ENCODE data around the gene MSH5.

MSH5 gene

DNA sequence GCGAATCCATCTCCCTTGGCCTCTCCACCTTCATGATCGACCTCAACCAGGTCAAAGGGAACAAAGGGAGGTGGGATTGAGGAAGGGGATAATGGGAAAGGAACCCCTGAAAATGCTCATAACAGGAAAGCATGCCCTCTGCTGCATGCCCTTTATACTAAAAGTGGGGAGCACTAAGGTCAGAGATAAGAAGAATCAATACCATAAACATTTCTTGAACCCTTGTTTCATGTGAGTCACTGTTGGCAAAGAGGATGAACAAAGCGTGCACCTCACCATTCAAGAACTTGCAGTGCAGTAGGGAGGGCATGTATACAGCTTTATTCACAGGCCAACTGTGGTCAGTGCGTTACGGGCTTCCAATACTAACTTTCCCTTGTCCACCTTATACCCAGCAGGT, 21.0 kb downstream of the MSH5 start:
- no peak for DNase-seq (ENCODE audit: low spot score)

DNA sequence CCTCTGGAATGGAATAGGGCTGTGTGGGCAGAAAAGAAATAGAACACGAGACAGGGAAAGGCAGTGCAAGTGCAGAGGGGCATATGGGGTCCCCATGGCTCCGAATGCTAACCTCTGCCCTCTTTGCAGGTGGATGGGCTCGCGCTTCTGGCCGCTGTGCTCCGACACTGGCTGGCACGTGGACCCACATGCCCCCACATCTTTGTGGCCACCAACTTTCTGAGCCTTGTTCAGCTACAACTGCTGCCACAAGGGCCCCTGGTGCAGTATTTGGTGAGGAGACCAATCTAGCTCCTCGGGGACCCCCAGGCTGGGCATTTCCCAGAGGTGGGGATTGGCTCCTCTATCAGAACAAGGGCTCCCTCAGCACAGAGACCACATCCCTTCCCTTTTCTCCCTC, 21.5 kb downstream of the MSH5 start:
- no peak for DNase-seq (ENCODE audit: low spot score)

DNA sequence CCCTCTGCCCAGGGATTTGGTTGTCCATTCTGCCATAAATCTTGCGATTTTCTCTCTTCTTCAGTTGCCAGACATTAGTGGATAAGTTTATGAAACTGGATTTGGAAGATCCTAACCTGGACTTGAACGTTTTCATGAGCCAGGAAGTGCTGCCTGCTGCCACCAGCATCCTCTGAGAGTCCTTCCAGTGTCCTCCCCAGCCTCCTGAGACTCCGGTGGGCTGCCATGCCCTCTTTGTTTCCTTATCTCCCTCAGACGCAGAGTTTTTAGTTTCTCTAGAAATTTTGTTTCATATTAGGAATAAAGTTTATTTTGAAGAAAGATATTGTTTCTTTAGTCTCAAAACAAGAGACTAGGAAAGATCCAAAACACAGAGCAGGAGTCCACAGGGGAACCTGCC, 22.6 kb downstream of the MSH5 start, which contains the start of gene SAPCD1:
TSS of gene SAPCD1 (plus strand) at position 301 of the 400 bp plus-strand sequence. CDS start 399 bp downstream, outside the sequence.
- no peak for DNase-seq (ENCODE audit: low spot score)

- DNase-seq (ENCODE audit: low spot score): no peak
These were observed 23.2 kb downstream of the MSH5 start for GRCh38 chr6:31762878-31763618.

GRCh38 chr6:31763619-31763940, 23.8 kb downstream of the MSH5 start:
- no peak for DNase-seq (ENCODE audit: low spot score)

DNA sequence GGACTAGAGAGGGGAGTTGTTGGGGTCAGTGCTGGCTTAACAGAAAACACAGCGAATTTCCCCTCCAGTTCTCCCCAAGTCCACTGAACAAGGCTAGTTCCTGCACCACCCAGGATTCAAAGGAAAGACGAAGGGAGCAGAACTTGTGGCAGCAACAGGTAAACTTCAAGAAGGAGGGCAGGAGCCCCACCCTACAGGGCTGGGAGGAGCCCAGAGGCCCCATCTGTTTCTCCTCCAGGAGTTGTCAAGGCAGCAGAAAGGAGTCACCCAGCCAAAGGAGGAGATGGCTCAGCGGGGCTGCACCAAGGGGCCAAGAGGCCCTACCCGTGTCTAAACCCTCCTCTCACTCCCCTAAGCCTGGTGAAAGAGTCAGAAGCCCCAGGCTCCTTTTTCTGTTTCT, 24.4 kb downstream of the MSH5 start:
- no peak for DNase-seq (ENCODE audit: low spot score)

GRCh38 chr6:31765559-31765909, 25.7 kb downstream of the MSH5 start:
- DNase-seq (ENCODE audit: low spot score): no peak

DNA sequence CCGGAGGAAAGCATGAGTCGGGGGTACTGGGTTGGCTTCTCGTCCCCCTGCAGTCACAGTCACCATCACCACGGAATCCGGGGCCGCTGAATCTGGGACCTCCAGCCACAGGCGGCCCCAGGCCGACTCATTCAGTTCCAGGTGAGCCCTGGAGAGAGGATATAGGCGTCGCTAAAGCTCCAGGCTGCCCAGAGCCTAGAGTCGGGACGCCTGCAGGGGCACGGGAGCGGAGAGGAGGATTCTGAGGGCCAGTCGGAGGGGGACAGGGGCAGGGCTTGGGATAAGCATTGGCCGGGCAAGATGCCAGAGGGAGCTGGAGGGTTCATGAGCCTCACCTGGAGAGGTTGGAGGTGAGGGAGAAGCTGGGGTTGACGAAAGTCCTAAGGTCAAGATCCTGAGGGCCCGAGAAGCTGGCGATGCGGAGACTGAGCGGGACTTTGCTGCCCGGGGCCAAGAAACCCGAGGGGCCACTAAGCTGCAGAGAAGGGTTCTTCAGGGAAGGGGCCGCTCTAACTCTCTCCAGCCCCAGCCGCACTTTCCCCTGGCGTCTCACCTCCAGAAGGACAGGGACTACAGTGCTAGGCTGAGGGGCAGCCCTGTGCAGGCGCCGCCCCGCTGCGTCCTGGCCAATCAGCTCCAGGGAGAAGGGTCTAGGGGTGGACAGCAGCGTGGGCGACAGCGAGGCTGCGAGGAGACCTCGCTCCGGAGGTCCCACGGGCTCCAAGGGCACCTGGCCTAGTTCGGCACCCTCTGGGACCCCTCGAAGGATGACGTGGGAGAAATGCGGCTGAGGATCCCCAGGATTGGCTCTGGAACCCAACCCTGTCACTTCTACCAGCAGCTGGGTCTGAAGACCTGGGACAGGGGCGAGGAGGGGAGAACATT, 26.3 kb downstream of the MSH5 start:
- no peak for DNase-seq (ENCODE audit: low spot score)

GRCh38 chr6:31767096-31767645, 27.4 kb downstream of the MSH5 start:
- DNase-seq (ENCODE audit: low spot score): no peak

DNA sequence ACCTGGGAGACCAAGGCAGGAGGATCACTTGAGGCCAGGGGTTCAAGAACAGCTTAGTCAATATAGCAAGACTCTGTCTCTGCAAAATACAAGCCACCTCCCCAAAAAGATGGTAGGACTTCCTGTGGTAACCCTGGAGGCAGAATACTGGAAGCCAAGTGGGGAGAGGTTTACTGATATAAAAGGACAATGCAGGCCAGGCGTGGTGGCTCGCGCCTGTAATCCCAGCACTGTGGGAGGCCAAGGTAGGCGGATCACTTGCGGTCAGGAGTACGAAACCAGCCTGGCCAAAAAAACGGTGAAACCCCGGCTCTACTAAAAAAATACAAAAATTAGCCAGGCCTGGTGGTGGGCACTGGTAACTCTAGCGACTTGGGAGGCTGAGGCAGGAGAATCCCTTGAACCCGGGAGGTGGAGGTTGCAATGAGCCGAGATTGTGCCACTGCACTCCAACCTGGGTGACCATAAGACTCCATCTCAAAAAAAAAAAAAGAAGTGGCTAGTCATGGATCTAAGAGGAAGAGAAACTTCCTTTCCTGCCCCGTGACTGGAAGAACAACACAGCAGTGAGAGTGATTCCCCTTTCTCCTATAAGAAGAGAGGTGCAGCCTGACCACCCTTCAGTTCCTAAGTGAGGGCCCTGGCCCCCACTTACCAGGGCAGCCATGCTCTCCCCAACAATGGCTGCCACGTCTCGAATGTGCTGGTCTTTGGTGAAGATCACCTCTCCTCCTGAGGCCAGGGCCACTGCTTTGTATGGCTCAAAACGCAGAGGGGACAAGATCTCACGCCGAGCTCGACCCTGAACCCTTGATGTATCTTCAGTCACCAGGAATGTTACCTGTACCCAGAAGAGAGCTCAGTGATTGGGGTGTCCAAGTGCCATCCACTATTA, 28.8 kb downstream of the MSH5 start:
- DNase-seq (ENCODE audit: low spot score): no peak

DNA sequence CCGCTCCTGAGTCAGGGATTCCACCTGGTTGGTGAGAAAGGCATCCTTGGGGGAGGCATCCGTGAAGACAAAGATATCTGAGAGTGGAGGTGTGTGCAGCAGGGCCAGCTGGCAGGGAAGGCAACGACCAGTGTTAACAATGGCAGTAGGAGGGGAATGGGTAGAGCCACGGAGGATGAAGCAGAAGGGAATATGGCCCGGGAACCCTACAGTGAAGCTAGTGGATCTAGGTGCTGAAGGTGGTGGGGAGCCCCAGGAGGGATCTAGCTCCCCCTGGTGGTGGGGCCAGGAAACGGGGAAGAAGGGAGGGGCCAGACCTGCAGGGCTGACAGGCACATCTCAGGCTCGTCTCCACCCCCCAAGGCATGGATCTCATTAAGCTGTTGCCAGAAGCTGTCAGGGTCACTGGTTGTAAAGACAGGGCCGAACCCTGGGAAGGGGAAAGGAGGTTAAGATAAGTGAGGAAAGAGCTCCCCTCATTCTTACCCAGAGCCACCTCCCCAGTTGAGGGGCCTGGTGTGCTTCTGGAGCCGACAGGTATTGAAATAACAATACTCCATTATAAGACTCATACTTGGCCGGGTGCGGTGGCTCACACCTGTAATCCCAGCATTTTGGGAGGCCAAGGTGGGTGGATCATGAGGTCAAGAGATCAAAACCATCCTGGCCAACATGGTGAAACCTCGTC, 30.0 kb downstream of the MSH5 start:
- peak; percentile 93 for DNase-seq (ENCODE audit: low spot score)

DNA sequence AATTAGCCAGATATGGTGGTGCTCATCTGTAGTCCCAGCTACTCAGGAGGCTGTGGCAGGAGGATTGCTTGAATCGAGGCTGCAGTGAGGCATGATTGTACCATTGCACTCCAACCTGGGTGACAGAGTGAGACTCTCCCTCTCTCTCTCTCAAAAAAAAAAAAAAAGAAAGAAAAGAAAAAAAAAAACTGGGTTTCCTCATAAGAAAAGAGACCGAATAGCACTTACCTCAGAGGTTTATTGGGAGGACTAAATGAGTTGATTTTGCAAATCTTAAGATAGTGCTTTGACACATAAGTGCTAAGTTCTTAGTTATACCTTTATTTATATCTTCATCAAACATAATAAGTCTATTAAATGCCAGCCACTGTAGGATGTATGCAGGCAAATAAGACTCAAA, 31.1 kb downstream of the MSH5 start:
- DNase-seq (ENCODE audit: low spot score): no peak

DNA sequence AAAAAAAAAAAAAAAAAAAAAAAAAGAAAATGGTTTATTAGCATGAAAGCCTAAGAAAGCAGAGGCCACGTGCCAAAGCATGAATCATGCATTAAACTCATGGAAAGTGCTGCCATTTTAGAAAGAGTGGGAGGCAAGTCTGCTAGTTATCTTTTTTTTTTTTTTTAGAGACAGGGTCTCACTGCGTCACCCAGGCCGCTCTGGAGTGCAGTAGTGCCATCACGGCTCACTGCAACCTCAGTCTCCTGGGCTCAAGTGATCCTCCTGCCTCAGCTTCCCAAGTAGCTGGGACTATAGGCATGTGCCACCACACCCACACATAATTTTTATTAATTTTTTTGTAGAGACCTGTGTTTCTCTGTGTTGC, 32.2 kb downstream of the MSH5 start:
- DNase-seq (ENCODE audit: low spot score): no peak

DNA sequence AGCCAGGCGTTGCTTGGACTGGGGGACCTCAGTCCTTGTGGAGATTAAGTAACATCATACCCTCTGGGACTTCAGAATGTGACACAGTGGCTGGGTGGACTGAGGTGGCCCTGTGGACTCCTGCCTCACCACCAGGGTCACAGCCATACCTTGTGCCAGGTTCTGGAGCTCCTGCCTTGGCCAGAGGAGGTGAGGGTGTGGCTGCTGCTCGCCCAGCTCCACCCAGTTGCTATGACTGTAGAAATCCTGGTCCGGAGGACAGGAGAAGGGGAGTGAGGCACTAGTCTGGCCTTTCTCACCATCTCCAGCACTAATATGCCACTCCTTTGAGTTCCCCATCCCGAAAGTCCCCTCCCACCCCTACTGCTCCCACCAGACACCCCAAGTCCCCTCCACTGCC, 35.4 kb downstream of the MSH5 start:
- peak; percentile 74 for DNase-seq (ENCODE audit: low spot score)

GRCh38 chr6:31775633-31776484, 36.1 kb downstream of the MSH5 start:
- DNase-seq (ENCODE audit: low spot score): no peak

DNA sequence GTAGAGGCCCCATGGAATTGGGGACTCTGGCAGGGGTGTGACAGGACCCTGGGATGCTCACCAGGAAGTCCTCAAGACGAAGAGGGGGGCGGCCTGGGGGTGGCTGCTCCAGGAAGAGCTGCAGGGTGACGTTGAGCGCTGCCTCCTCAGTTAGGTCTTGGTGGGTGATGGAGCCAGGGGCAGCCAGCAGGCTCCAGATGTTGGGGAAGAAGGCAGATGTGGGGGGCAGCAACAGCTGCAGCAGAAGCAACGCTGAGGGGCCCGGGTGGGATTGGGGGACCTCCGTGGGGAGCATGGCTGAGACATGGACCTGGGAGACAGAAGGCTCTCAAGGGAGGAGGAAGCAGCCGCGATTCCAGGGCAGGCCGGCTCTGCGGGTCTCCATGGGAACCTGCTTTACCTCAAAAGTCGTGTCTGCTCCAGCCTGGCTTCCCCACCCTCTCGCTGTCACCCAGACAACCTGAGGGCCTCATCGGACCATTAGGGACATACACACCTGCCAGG, 36.7 kb downstream of the MSH5 start:
- DNase-seq (ENCODE audit: low spot score): peak; percentile 17

GRCh38 chr6:31776989-31777666, 37.3 kb downstream of the MSH5 start, which contains the start of gene VWA7:
TSS of gene VWA7 (minus strand) at chr6:31777328. CDS start at chr6:31776779, 549 bp downstream.
- peak; percentile 87 for DNase-seq (ENCODE audit: low spot score)

- DNase-seq (ENCODE audit: low spot score): no peak
These were observed 37.9 kb downstream of the MSH5 start for GRCh38 chr6:31777667-31778050.

- no peak for DNase-seq (ENCODE audit: low spot score)
These were observed 38.4 kb downstream of the MSH5 start for GRCh38 chr6:31778193-31778592.
